ENCODE results near the gene DPY19L3. TPM values are rescaled to one million over a fixed set of nuclear protein-coding genes. Genes with fewer than 3 reads are reported as not detected.

DPY19L3 gene
- total RNA-seq, 1 donor from 2014 or later, result 115 TPM

DNA sequence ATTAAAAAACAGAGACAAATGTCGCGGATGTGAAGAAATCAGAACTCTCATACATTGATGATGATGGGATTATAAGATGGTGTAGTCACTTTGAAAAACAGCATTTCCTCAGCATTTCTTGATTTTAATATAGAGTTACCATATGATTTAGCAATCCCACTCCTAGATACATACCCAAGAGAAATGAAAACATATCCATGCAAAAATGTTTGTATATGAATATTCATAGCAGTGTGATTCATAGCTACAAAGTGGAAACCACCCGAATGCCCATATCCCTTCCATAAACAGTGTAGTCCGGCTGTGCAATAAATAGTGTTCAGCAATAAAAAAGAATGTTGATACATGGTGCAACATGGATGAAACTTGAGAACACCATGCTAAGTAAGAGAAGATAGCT lies 44.6 kb downstream of the DPY19L3 start:
- DNase-seq (ENCODE audit: low spot score in 2 of 2), result no peak
- intact Hi-C loops (cut with DNase I), result no loop called here
- TF ChIP-seq CTCF (IDR thresholded peaks at IDR 0.05), result no peak
- Histone ChIP-seq H3K27me3 (no peaks in the 10 kb centered on the region), H3K27ac (no peak overlapping the region), H3K36me3 (peaks cover 0 to 6% of the 10 kb centered on the region in 2 donors), H3K4me3 (no peak overlapping the region), H3K4me1 (no peaks in the 10 kb centered on the region), H3K9me3 (no peaks in the 10 kb centered on the region)

DNA sequence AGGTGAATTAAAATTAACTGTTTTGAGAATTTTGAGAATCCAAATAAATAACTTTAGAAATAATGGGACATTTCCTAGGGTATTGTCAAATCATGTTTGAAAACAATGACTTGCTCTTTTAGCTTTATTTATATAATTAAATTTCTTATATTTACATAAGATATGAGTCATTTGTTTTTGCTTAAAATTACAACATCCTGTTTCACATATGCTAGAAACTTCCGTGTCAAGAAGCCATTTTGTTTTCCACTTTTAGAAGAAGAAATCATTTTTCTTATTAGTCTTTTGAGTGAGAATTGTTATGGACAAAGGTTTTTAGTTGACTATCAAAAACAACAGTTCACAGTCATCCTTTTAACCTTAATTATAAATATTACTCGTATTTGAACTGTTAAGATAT lies 48.2 kb downstream of the DPY19L3 start:
- H3K27me3 ChIP-seq, result no peaks in the 10 kb centered on the region
- TF ChIP-seq CTCF (IDR thresholded peaks at IDR 0.05), result no peak

GRCh38 chr19:32456406-32456805 lies 50.8 kb downstream of the DPY19L3 start:
- H3K36me3 ChIP-seq, result peaks cover 4 to 50% of the 10 kb centered on the region in 2 donors
- no peak overlapping the region for H3K4me3 ChIP-seq
- no peaks in the 10 kb centered on the region for H3K9me3 ChIP-seq
- no peak for TF ChIP-seq CTCF (IDR thresholded peaks at IDR 0.05)
- DNase-seq (ENCODE audit: low spot score in 2 of 2), result no peak
- no peaks in the 10 kb centered on the region for H3K27me3 ChIP-seq
- intact Hi-C loops (cut with DNase I), result no loop called here
- no peaks in the 10 kb centered on the region for H3K4me1 ChIP-seq
- no peak overlapping the region for H3K27ac ChIP-seq

More for the DNA sequence above, 48.2 kb downstream of the DPY19L3 start:
- H3K4me3 ChIP-seq, result no peak overlapping the region
- peaks cover 4 to 33% of the 10 kb centered on the region in 2 donors for H3K36me3 ChIP-seq
- H3K9me3 ChIP-seq, result no peaks in the 10 kb centered on the region
- DNase-seq (ENCODE audit: low spot score in 2 of 2), result no peak
- H3K4me1 ChIP-seq, result no peaks in the 10 kb centered on the region
- no peak overlapping the region for H3K27ac ChIP-seq
- intact Hi-C loops (cut with DNase I), result no loop called here

GRCh38 chr19:32457571-32458158 lies 52.1 kb downstream of the DPY19L3 start:
- no peaks in the 10 kb centered on the region for H3K27me3 ChIP-seq
- peaks cover 4 to 52% of the 10 kb centered on the region in 2 donors for H3K36me3 ChIP-seq

DNA sequence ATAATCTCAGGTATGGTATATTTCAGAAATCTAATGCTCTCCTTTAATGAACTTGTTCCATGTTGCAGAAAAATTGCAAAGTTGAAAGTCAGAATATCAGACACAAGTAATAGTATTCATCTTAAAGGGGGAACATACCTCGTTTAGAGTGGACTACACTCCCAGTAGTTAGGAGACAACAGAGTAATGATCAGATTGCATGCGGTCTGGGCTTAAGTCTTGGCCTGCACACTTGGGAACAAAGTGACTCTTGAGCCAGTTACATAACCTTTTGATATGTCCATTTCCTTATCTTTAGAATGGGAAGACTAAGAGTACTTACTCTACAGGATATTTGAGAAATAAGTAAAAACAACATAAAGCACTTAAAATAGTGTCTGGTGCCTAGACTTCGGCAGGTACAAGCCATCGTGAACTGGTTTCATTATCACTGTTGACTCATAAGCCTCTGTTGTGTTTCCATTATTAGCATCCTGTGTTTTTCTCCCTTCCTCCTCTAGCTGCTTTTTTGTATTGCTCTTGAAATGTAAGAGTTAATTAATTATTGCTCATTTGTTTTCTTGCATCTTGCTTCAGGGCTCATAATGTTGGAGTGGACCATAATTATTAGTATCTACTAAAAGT lies 53.0 kb downstream of the DPY19L3 start:
- TF ChIP-seq CTCF (IDR thresholded peaks at IDR 0.05), result no peak
- Histone ChIP-seq H3K4me3 (no peak overlapping the region), H3K9me3 (no peaks in the 10 kb centered on the region), H3K27ac (no peak overlapping the region), H3K27me3 (no peaks in the 10 kb centered on the region), H3K4me1 (no peaks in the 10 kb centered on the region), H3K36me3 (peaks cover 6 to 52% of the 10 kb centered on the region in 2 donors)
- DNase-seq (ENCODE audit: low spot score in 2 of 2), result no peak
- intact Hi-C loops (cut with DNase I), result no loop called here

More at GRCh38 chr19:32457571-32458158, 52.1 kb downstream of the DPY19L3 start:
- Histone ChIP-seq H3K4me3 (no peak overlapping the region), H3K4me1 (no peaks in the 10 kb centered on the region), H3K9me3 (no peaks in the 10 kb centered on the region), H3K27ac (no peak overlapping the region)
- DNase-seq (ENCODE audit: low spot score in 2 of 2), result no peak
- no peak for TF ChIP-seq CTCF (IDR thresholded peaks at IDR 0.05)
- intact Hi-C loops (cut with DNase I), result no loop called here

All from ascending aorta (tissue), 2 donors.